GM12878 (cell line): ENCODE measurements around the gene UGT2B10. TPM values are rescaled to one million over a fixed set of nuclear protein-coding genes. Genes with fewer than 3 reads are reported as not detected.

ENCODE experiments used
- ATAC-seq: fragments of 200-7000 bp; cut with Tn5 transposase; 3 replicates; pipeline ENCODE4 v1.9.1; 2020; ENCODE audit warnings: mild to moderate bottlenecking, moderate library complexity
- BruUV-seq: library from RNA; stranded (reverse); fragments of 400-500 nt; replicated peaks from 2 replicates; lab custom pipeline; 2021; lab: Mats Ljungman, UMichigan
- CTCF ChIA-PET: fragments of 300-600 bp; sonication (Branson Sonifier 250); formaldehyde crosslinking; extraction: SDS; loops from one replicate; lab custom pipeline; 2021; ENCODE audit warnings: inconsistent platforms; lab: Yijun Ruan, JAX
- POLR2A ChIA-PET: fragments of 350-600 bp; formaldehyde crosslinking; extraction: SDS; loops from one replicate; lab custom pipeline; 2021; ENCODE audit warnings: inconsistent platforms; lab: Charles Lee
- RAD21 ChIA-PET: fragments of 300-600 bp; sonication (Branson Sonifier 250); formaldehyde crosslinking; loops from one replicate; lab custom pipeline; 2023; ENCODE audit warnings: antibody characterized with exemption; ENCODE audit not compliant: unreplicated experiment; lab: Charles Lee
- SMC1A ChIA-PET: fragments of 300-600 bp; sonication (Branson Sonifier 250); formaldehyde crosslinking; loops from one replicate; lab custom pipeline; 2023; ENCODE audit not compliant: unreplicated experiment, uncharacterized antibody; lab: Charles Lee
- DNase-seq: peaks from one replicate; pipeline ENCODE4 v3.0.0-alpha.2; 2011; ENCODE audit warnings: low read depth, low spot score
- FAIRE-seq: peaks from 3 replicates; lab custom pipeline; 2011; peaks lifted over from hg19 to GRCh38; lab: Jason Lieb, UNC
- H2AFZ ChIP-seq: 2 replicates; pipeline ENCODE4 v1.6.0; 2011; ENCODE audit warnings: low read depth, low read length, control low read depth; ENCODE audit not compliant: control insufficient read depth
- H3K27ac ChIP-seq: 2 replicates; pipeline ENCODE4 v1.5.1; 2011; ENCODE audit warnings: control low read depth; ENCODE audit not compliant: control insufficient read depth, insufficient read depth
- H3K27me3 ChIP-seq, 2 experiments: replicated peaks in 1 of 2; 2 replicates each; pipeline versions ENCODE4 v1.6.0 to v1.6.1; 2011; ENCODE audit warnings: low read length in 1 of 2; ENCODE audit not compliant: control insufficient read depth in 2 of 2, insufficient read depth in 2 of 2
- H3K36me3 ChIP-seq, 2 experiments: 2 replicates each; pipeline ENCODE4 v1.5.1; 2011; ENCODE audit warnings: low read length in 1 of 2; ENCODE audit not compliant: control insufficient read depth in 2 of 2, insufficient read depth in 2 of 2
- H3K4me1 ChIP-seq: 2 replicates; pipeline ENCODE4 v1.6.1; 2011; ENCODE audit warnings: mild to moderate bottlenecking, low read length, moderate library complexity, mixed read lengths; ENCODE audit not compliant: control insufficient read depth, insufficient read depth
- H3K4me2 ChIP-seq: 2 replicates; pipeline ENCODE4 v1.6.0; 2011; ENCODE audit warnings: control low read depth; ENCODE audit not compliant: control insufficient read depth, insufficient read depth
- H3K4me3 ChIP-seq: fragments of 200-600 bp; sonication (generic); 2 replicates; pipeline ENCODE4 v1.5.1; 2016
- H3K79me2 ChIP-seq: 2 replicates; pipeline ENCODE4 v1.6.0; 2011; ENCODE audit warnings: low read length; ENCODE audit not compliant: control insufficient read depth, insufficient read depth
- H3K9ac ChIP-seq: 2 replicates; pipeline ENCODE4 v1.8.0; 2011; ENCODE audit warnings: low read length, control low read depth, mixed read lengths; ENCODE audit not compliant: control insufficient read depth, insufficient read depth
- H3K9me3 ChIP-seq: replicated peaks from 3 replicates; pipeline ENCODE4 v1.5.1; 2011; ENCODE audit warnings: mild to moderate bottlenecking, low read length; ENCODE audit not compliant: control insufficient read depth, insufficient read depth
- H4K20me1 ChIP-seq: 2 replicates; pipeline ENCODE4 v1.6.0; 2011; ENCODE audit not compliant: control insufficient read depth, insufficient read depth
- ASH2L ChIP-seq: fragments of 300-600, 200-600 bp; sonication (generic); IDR thresholded peaks from 2 replicates; pipeline ENCODE4 v1.6.1; 2017; ENCODE audit warnings: low read depth, mild to moderate bottlenecking, borderline replicate concordance
- CREB1 ChIP-seq: IDR thresholded peaks from 2 replicates; pipeline ENCODE4 v1.6.1; 2012; ENCODE audit warnings: low read depth, mild to moderate bottlenecking, inconsistent platforms
- HDAC2 ChIP-seq: fragments of 200-600 bp; sonication (generic); IDR thresholded peaks from 2 replicates; pipeline ENCODE4 v1.6.1; 2017
- IKZF2 ChIP-seq, 2 experiments: fragments of 450-650 bp; IDR thresholded peaks; 2 replicates each; pipeline ENCODE4 v1.6.1; 2017; ENCODE audit warnings: mild to moderate bottlenecking in 2 of 2, moderate library complexity in 2 of 2
- PKNOX1 ChIP-seq: fragments of 450-650 bp; IDR thresholded peaks from 2 replicates; pipeline ENCODE4 v1.6.1; 2016; ENCODE audit warnings: mild to moderate bottlenecking
- TCF3 ChIP-seq: IDR thresholded peaks from 2 replicates; pipeline ENCODE4 v1.6.1; 2012; ENCODE audit warnings: low read depth, mild to moderate bottlenecking, low read length, borderline replicate concordance; ENCODE audit not compliant: insufficient read depth
- WRNIP1 ChIP-seq: IDR thresholded peaks from 2 replicates; pipeline ENCODE4 v1.6.1; 2011; ENCODE audit warnings: low read depth, low read length, improper control_type of control experiment, borderline replicate concordance
- ZBED1 ChIP-seq: IDR thresholded peaks from 2 replicates; pipeline ENCODE4 v1.6.1; 2016; ENCODE audit warnings: borderline replicate concordance
- WGBS: methylation state at CpG from one replicate; pipeline ENCODE4 v1.1.6; 2016; ENCODE audit warnings: low lambda C conversion rate; ENCODE audit not compliant: insufficient replicate concordance, insufficient coverage; ENCODE audit errors: missing lambda C conversion rate; 5-methylcytosine and 5-hydroxymethylcytosine counted together
- in situ Hi-C: fragments of 300-500 bp; cut with MboI; formaldehyde crosslinking; loops from 9 replicates; pipeline ENCODE4 v1.14.3; 2018; ENCODE audit warnings: mixed read lengths
- intact Hi-C: fragments of 100-400 bp; cut with micrococcal nuclease; formaldehyde crosslinking; loops from one replicate; pipeline ENCODE4 v1.14.2; 2022; ENCODE audit not compliant: unreplicated experiment
- polyA plus RNA-seq, 11 experiments: library from polyadenylated mRNA; depleted of rRNA in 4 of 11; unstranded in 6 of 11; stranded (reverse) in 5 of 11; fragments of >200 nt; fragmentation: Nextera tagmentation in 4 of 11; fragmentation: Illumina TruSeq in 1 of 11; extraction: Ambion mirVana in 4 of 11; extraction: Trizol in 1 of 11; gene quantifications; 1 replicate in 1 of 11; 2 replicates in 10 of 11; pipeline versions ENCODE4 v1.2.1 to v1.2.3, GENCODE V29; 2011 to 2016; ENCODE audit warnings: inconsistent platforms in 2 of 11, missing spikeins in 2 of 11, low read depth in 1 of 11
- total RNA-seq, 4 experiments: library from RNA; depleted of rRNA in 3 of 4; stranded (reverse); fragments of >200 nt in 3 of 4; fragmentation: Illumina TruSeq in 1 of 4; extraction: Trizol in 1 of 4; gene quantifications; 2 replicates each; pipeline versions ENCODE4 v1.2.1 to v1.2.3, GENCODE V29; 2013 to 2021

UGT2B10 gene
- total and polyA plus RNA-seq, 10 of the 15 experiments (the other 5 are each of a cell fraction or from before 2014, with no cell fraction given), result not detected

GRCh38 chr4:68865188-68865638 is 49.4 kb downstream of the UGT2B10 start:
- DNase-seq (no peak), FAIRE-seq (no peak), ATAC-seq (peak; percentile 47)
- BruUV-seq, result no TSS peak
- Histone ChIP-seq H3K4me2 (no peak overlapping the region), H3K36me3 (no peaks in the 10 kb centered on the region), H3K9ac (no peak overlapping the region), H3K9me3 (no peaks in the 10 kb centered on the region), H3K27me3 (no peaks in the 10 kb centered on the region), H3K27ac (no peak overlapping the region), H3K4me1 (no peaks in the 10 kb centered on the region), H3K4me3 (no peak overlapping the region), H2AFZ (no peak overlapping the region), H3K79me2 (no peaks in the 10 kb centered on the region), H4K20me1 (no peaks in the 10 kb centered on the region)
- SMC1A ChIA-PET, result interaction anchor here (0.7 to 1.5 kb wide), 6 partner anchors 9 to 365 kb away, joined by 3 to 4 read pairs (median 4); no protein-coding TSS in a partner anchor
- RAD21 ChIA-PET, result interaction anchor here (0.8 kb wide), 1 partner anchor 37 kb away, joined by 3 read pairs; no protein-coding TSS in a partner anchor
- TF ChIP-seq WRNIP1 (no peak), CREB1 (no peak), PKNOX1 (no peak), ZBED1 (no peak), HDAC2 (no peak), TCF3 (no peak), IKZF2 (IDR thresholded peaks at IDR 0.05) (no peak), ASH2L (no peak)
- POLR2A ChIA-PET, result no interaction called here
- in situ Hi-C loops, result no loop called here
- intact Hi-C loops, result loop anchor here (10.0 kb wide), 1 partner anchor 240 kb away; no protein-coding TSS in a partner anchor
- CTCF ChIA-PET, result interaction anchor here (0.6 to 1.4 kb wide), 2 partner anchors 10 to 367 kb away, joined by 3 to 4 read pairs; no protein-coding TSS in a partner anchor
- 49% methylated on average over 4 of the region's 4 CpGs for WGBS
